Measurements from ENCODE around the gene S100A7A. TPM values are rescaled to one million over a fixed set of nuclear protein-coding genes. Genes with fewer than 3 reads are reported as not detected.

Gene S100A7A
- total RNA-seq, 1 donor from 2014 or later = not detected

DNA sequence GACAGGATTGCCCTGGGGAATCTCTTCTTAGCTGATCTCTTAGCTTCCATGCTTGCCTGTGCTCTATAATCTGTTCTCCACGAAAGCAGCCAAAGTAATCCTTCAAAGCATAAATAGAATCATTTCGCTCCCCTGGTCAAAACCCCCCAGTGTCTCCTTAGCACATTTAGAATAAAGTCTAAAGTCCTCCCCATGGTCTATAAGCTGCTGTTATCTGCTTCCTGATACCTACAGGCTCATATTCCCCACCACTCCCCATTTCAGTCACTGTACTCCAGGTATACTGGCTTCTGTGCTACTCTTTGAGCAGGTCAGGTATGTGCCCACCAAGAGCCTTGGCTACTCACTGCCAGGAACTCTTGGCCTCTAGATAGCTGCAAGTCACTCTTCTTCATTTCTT lies 43.7 kb upstream of the S100A7A start:
- no peak for DNase-seq (ENCODE audit: low spot score in 2 of 2)
- intact Hi-C loops (cut with DNase I) = no loop called here
- Histone ChIP-seq H3K36me3 (no peaks in the 10 kb centered on the region), H3K27me3 (no peaks in the 10 kb centered on the region), H3K27ac (no peak overlapping the region), H3K9me3 (no peaks in the 10 kb centered on the region), H3K4me3 (no peak overlapping the region), H3K4me1 (no peaks in the 10 kb centered on the region)
- TF ChIP-seq, protein P1, sequence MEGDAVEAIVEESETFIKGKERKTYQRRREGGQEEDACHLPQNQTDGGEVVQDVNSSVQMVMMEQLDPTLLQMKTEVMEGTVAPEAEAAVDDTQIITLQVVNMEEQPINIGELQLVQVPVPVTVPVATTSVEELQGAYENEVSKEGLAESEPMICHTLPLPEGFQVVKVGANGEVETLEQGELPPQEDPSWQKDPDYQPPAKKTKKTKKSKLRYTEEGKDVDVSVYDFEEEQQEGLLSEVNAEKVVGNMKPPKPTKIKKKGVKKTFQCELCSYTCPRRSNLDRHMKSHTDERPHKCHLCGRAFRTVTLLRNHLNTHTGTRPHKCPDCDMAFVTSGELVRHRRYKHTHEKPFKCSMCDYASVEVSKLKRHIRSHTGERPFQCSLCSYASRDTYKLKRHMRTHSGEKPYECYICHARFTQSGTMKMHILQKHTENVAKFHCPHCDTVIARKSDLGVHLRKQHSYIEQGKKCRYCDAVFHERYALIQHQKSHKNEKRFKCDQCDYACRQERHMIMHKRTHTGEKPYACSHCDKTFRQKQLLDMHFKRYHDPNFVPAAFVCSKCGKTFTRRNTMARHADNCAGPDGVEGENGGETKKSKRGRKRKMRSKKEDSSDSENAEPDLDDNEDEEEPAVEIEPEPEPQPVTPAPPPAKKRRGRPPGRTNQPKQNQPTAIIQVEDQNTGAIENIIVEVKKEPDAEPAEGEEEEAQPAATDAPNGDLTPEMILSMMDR (IDR thresholded peaks at IDR 0.05) = no peak

- TF ChIP-seq, protein P1 (IDR thresholded peaks at IDR 0.05) = no peak
- H3K9me3 ChIP-seq = no peaks in the 10 kb centered on the region
- no peaks in the 10 kb centered on the region for H3K27me3 ChIP-seq
- no peak overlapping the region for H3K27ac ChIP-seq
- intact Hi-C loops (cut with DNase I) = no loop called here
- DNase-seq (ENCODE audit: low spot score in 2 of 2) = peak in 1 of 2 donors; percentile 56
- no peaks in the 10 kb centered on the region for H3K4me1 ChIP-seq
- H3K36me3 ChIP-seq = no peaks in the 10 kb centered on the region
- no peak overlapping the region for H3K4me3 ChIP-seq
These were observed 42.2 kb upstream of the S100A7A start for GRCh38 chr1:153374071-153374470.

DNA sequence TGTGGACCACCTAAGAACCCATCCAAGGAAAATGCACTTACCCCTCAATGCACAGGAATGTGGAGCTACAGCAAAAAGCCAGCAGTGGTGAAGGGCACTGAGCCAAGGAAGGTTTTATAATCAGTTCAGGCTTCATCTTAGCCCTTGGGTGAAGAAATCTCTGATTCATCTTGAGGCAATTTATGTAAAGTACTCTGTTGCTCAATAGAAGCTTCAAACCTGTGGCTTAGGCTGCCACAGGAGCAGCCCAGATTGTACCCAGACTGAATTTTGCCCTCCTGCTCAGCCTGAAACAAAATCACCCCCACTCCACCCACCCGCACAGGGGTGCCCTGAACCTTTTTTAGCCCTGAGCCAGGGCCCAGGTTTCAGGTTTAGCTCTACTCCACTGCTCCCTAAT lies 40.8 kb upstream of the S100A7A start, which contains the start of gene S100A12:
Gene S100A12, minus strand, starts transcription at position 111 of the 400 bp plus-strand sequence. CDS start 1,029 bp downstream, outside the sequence.
- H3K27ac ChIP-seq = no peak within 1 kb of the TSS

DNA sequence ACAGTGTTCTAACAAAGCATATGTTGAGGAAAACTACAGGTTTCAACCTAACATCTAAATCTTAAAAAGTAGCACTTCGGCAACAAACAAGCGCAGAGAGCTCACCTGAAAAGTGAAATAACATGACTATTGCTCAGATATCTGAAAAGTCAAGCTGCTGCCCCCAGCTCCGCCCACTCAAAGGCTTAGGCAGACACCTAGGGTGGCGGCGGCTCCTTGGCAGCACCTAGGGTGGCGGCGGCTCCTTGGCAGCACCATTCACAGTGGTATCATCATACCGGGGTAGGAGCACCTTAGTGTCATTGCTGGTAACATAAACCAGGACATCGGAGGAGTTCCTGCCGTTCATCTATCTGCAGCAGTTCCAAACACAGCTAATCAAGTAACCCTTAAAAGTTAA lies 36.7 kb upstream of the S100A7A start:
- no peak for DNase-seq (ENCODE audit: low spot score in 2 of 2)
- no peaks in the 10 kb centered on the region for H3K36me3 ChIP-seq
- H3K27me3 ChIP-seq = no peaks in the 10 kb centered on the region
- TF ChIP-seq, protein P1 (IDR thresholded peaks at IDR 0.05) = no peak
- no peaks in the 10 kb centered on the region for H3K4me1 ChIP-seq
- no peak overlapping the region for H3K4me3 ChIP-seq
- no peak overlapping the region for H3K27ac ChIP-seq
- intact Hi-C loops (cut with DNase I) = no loop called here
- H3K9me3 ChIP-seq = peaks cover 0 to 9% of the 10 kb centered on the region in 2 donors

More for the DNA sequence above, 40.8 kb upstream of the S100A7A start, which contains the start of gene S100A12:
- Histone ChIP-seq H3K4me1 (no peaks in the 10 kb centered on the region), H3K9me3 (no peaks in the 10 kb centered on the region), H3K27me3 (no peaks in the 10 kb centered on the region), H3K36me3 (no peaks in the 10 kb centered on the region), H3K4me3 (no peak within 1 kb of the TSS)
- intact Hi-C loops (cut with DNase I) = no loop called here
- peak in 1 of 2 donors; percentile 58 for DNase-seq (ENCODE audit: low spot score in 2 of 2)
- TF ChIP-seq, protein P1 (IDR thresholded peaks at IDR 0.05) = no peak

DNA sequence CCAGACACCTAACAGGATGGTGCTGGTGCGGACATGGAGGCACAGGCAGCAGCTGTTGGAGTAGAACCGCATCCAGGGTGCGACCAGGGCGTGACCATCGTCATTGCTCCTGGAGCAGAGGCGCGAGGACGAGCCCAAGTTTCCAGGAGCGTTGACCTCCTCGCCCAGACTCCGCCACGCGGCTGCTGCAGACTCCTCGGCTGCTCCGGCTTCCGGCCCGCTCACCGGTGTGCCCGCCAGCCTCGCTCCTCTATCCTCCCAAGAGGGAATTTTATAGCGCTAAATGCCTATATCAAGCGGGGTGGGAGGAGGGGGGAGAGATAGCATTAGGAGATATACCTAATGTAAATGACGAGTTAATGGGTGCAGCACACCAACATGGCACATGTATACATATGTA lies 35.6 kb upstream of the S100A7A start:
- Histone ChIP-seq H3K4me3 (no peak overlapping the region), H3K36me3 (no peaks in the 10 kb centered on the region), H3K4me1 (no peaks in the 10 kb centered on the region), H3K27ac (no peak overlapping the region), H3K27me3 (no peaks in the 10 kb centered on the region), H3K9me3 (peaks cover 0 to 9% of the 10 kb centered on the region in 2 donors)
- intact Hi-C loops (cut with DNase I) = no loop called here
- TF ChIP-seq, protein P1 (IDR thresholded peaks at IDR 0.05) = no peak
- no peak for DNase-seq (ENCODE audit: low spot score in 2 of 2)

Data from ascending aorta (tissue), 2 donors.